ENCODE data around the gene SLC25A47.

GRCh38 chr14:100325231-100325632, 2.1 kb downstream of the SLC25A47 start:
- TF ChIP-seq POLR2A (IDR thresholded peaks at IDR 0.05; ENCODE audit: low read depth, low read length) (no peak), POLR2AphosphoS5 (IDR thresholded peaks at IDR 0.05; ENCODE audit: low read depth, low read length) (no peak), TAF1 (IDR thresholded peaks at IDR 0.05; ENCODE audit: borderline replicate concordance, low read depth, low read length) (no peak)

Measured in GM12892 (cell line).